HG03175 (cell line): ENCODE measurements around the gene KBTBD7.
A peak's percentile ranks its signal among the peaks of the same experiment; 100 is the strongest.

Experiments
- ATAC-seq: cut with Tn5 transposase; IDR thresholded peaks from one replicate; pipeline ENCODE4 v1.9.1; 2021; ENCODE audit warnings: mild to moderate bottlenecking, moderate library complexity; ENCODE audit not compliant: unreplicated experiment

KBTBD7 gene, protein sequence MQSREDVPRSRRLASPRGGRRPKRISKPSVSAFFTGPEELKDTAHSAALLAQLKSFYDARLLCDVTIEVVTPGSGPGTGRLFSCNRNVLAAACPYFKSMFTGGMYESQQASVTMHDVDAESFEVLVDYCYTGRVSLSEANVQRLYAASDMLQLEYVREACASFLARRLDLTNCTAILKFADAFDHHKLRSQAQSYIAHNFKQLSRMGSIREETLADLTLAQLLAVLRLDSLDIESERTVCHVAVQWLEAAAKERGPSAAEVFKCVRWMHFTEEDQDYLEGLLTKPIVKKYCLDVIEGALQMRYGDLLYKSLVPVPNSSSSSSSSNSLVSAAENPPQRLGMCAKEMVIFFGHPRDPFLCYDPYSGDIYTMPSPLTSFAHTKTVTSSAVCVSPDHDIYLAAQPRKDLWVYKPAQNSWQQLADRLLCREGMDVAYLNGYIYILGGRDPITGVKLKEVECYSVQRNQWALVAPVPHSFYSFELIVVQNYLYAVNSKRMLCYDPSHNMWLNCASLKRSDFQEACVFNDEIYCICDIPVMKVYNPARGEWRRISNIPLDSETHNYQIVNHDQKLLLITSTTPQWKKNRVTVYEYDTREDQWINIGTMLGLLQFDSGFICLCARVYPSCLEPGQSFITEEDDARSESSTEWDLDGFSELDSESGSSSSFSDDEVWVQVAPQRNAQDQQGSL

DNA sequence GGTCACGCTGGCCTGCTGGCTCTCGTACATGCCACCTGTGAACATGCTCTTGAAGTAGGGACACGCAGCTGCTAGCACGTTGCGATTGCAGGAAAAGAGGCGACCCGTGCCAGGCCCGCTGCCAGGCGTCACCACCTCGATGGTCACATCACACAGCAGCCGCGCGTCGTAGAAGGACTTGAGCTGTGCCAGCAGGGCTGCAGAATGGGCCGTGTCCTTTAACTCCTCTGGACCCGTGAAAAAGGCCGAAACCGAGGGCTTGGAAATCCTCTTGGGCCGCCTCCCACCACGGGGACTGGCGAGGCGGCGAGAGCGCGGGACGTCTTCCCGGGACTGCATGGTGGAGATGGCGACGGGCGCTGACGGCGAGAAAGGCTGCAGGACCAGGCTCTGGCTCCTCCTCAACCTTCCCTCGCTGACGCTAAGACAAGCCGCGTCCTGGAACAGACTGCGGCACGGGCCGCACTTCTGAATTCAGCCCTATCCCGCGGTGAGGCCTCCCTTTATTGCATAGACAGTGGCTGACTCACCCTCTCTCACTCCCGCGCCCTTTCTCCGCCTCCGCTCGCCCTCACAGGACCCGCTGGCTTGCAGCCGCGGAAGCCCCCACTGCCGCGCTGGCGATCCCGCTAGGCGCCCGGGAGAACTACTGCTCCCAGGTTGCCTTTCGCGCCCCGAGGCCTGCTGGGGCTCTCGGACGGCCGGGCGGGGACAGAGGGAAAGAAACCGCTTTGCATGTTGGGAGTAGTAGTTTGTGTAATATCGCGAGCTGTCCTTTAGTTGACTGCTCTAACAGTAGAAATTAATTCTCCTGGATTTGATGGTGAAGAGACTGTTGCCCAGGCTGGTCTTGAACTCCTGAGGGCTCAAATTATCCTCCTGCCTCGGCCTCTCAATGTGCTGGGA, at the start of gene KBTBD7:
Gene KBTBD7 (minus strand): TSS at position 651 of the 906 bp plus-strand sequence. CDS start 312 bp downstream, at position 339.
- peak; percentile 98 for ATAC-seq

DNA sequence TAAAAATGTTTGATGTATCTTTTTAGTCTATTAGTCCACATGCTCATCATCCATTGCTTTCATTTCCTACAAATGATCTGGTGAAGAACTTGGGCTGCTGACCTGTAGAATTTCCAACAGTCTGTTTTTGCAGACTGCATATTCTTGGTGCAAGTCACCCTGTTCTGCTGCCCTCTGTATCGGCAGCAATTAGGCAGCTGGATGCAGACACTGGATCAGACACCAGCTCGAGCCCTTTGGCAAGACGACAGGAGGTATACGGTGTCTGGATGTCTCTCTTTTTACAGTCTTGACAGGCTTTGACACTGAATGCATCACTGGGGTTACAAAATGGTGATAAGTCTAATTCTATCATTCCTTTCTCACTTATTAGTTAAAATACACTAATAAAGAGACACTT, 47.3 kb upstream of the KBTBD7 start:
- ATAC-seq: no peak

DNA sequence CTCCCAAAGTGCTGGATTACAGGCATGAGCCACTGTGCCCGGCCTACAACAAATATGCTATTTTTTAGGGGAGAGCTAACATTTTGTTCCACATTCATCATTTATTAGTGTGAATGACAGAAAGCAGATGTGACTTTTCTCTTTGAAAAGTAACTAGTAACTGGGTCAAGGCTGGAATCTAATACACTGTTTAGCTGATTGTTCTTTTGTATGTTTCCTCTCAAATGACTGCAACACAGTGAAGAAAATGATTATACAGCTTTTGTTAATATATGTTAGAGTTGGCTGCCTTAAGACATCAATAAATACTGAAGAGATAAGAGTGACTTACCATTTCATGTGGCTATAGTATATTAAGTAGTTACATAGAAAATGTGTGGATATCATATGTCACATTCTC, 42.0 kb upstream of the KBTBD7 start:
- ATAC-seq: no peak

DNA sequence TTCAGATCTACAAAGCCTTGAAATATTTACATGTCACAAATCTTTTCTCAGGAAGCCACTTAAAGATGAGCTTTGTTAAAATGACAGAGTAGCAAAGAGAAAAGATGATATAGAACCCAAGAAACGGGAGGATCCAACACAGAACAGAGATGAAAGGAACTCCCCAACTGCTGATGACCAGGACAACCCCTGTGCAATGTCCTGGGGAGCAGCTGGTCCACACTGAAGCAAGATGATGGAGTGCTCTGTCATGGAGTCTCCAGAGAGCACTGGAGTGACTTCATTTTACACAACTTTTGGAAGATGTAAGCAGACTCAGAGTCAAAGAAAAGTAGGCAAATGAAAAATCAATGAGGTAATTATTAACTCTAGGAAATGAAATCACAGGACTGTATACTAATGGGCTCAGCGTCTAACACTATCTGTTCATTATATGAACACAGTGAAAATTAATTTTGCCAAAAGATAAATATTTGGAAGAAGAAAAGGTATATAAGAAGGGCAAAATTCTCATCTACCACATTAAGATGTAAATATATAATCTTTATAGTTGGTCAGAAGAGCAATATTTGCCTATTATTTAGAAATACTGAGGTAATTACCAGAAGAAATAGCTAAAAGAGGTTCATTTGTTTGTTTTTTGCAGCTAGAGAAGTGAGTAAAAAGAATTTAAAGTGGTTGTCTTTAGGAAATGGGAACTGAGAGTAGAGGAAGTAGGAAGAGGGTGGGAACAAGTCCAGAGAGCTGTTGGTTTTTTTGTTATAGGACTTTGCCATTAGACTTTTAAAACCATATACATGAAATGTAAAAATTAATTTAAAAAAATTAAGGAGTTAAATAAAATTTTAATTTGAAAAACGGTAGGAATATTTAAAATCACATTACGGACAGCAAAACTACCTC, 38.5 kb upstream of the KBTBD7 start:
- no peak for ATAC-seq

DNA sequence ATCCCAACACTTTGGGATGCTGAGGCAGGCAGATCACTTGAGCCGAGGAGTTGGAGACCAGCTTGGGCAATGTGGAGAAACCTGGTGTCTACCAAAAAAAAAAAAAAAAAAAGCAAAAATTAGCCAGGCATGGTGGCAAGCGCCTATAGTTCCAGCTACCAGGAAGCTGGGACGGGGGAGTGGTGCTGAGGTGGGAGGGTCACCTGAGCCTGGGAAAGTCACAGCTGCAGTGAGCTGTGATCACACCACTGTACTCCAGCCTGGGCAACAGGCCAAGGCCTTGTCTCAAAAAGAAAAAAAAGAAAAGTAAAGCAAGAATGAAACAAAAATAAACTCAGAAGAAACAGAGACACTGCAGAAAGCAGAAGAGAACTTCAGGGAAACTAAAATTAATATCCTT, 37.4 kb upstream of the KBTBD7 start:
- no peak for ATAC-seq

DNA sequence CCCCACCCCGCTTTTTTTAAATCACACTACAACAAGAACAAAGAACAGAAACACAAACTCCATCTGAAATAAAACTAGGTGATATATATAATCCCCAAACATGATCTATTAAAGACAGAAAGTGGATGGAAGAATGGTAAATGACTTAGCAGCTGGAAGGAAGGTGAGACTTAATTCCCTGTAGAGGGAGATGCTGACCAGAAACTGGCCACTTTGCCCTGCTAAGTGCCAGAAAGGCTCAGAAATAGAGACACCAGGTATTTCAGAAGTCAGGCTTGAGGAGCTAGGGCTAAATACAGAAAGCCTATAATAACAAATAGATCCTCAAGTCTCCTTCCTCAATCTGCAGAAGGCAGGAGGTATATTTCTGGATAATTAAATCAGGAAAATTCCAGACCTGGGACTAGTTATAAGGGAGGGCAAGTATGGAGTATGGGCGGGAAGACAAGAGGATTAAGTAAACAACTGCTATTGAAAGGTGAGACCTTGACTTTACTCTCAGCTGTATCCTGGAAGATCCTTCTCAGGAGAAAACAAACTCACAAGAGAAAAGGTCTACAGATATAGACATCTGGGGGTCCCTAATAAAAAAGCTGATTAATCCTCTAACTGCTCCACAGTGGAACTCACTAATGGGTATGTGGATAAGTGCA, 36.8 kb upstream of the KBTBD7 start:
- ATAC-seq: no peak

DNA sequence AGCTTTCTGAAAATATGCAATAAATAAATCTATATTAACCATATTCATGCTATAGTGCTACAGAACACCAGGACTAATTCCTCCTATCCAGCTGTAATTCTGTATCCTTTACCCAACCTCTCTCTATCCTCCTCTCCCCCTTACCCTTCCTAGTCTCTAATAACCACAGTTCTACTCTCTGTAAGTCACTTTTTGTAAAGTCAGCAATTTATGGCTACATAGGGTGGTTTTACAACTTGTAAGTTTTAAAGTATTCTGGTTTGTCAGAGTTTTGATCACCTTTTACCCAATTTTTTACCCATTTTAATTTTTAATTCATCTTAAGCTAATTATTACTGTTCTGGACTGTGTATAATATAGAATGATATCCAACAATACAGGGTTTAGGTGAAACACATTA, 35.0 kb upstream of the KBTBD7 start:
- ATAC-seq: no peak

DNA sequence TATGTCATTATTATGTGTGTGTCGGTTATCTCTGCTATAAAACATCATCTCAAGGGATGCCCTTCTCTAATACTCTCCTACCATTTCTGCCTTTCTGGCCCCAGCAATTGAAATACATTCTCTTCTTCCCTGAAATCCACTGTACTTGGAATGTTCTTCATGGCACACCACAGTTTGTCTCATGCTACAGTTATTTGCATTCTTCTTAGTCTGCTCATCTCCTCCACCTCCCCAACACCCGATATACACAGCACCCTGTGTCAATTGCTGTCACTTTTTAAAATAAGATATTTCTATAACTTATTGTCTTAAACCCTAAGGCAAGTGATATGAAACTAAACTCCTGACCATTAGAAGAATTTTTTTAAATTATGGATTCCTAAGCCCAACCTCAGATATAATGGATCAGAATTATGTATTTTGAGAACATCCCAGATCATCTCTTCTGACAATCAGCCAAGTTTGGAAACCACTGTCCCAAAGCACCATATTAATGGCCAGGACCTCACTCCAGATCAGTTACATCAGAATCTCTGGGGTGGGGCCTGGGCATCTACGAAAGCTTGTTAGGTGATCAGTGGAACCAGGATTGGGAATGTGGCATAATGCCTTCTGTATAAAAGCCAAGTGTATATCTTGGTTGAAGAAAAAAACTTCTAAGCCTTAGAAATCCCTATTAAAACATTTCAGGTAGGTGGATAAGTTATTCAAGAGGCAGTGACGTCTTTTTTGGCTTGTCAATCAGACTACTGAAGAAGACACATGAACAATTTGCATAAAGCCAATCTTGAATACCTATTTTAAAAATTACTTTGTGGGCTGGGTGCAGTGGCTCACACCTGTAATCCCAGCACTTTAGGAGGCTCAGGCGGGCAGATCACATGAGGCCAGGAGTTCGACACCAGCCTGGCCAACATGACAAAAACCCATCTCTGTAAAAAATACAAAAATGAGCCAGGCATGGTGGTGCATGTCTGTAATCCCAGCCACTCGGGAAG, 30.0 kb upstream of the KBTBD7 start:
- ATAC-seq: no peak

DNA sequence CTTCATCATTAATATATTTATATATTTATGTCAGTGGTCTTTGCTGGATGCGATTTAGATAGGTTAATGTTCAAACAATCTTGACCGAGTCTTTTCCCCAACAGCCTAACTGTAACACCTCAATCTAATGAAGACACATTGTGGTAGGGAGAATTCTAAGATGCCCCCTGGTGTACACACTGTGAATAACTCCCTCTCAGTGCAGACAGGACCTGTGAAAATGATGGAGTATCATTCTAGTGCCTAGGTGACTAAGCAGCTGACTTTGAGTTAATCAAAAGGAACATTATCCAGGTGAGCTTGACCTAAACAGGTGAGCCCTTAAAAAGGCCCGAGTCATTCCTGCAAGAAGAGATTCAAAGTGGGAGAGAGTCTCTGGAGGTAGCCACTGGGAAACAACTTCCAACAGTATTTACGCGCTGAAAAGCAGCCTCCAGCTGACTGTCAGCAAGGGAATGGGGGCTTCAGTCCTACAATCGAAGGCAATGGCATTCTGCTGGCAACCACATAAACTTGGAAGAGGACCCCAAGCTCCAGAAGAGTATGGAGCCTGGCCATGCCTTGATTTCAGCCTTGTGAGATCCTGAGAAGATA, 28.0 kb upstream of the KBTBD7 start:
- peak; percentile 88 for ATAC-seq

DNA sequence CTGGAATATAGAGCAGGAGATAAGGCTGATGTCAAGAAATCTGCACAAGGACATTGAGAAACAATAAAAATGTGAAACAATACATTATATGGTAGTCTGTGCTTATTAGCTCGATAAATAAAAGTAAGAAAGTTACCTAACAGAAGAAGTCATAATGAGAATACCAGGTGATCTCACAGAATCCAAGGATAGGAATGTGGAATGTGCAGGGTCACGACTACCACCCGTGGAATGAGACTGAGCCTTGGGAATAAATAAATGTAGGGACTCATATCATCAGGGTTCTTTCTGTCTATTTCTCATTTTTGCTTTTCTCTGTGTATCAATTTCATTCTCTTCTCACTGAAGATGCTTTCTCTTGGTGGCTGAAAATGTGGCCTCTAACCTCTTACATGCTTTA, 26.0 kb upstream of the KBTBD7 start:
- ATAC-seq: no peak

DNA sequence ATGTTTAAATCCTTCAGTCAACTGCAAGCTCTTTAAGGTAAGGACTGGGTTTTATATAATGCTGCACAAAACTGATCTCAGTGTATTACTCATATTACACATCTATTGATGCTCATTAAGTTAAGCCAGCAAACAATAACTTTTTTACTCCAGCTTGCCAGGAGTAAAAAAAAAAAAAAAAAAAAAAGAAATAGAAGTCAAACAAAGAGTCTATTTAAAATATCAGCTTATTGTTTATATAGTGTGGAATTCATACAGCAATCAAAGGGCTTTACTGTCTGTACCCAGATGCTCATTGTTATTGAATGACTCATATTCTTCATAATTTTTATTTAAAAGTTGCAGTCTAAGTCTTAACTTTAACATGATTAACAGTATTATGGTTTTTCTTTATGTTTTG, 21.8 kb upstream of the KBTBD7 start:
- no peak for ATAC-seq

DNA sequence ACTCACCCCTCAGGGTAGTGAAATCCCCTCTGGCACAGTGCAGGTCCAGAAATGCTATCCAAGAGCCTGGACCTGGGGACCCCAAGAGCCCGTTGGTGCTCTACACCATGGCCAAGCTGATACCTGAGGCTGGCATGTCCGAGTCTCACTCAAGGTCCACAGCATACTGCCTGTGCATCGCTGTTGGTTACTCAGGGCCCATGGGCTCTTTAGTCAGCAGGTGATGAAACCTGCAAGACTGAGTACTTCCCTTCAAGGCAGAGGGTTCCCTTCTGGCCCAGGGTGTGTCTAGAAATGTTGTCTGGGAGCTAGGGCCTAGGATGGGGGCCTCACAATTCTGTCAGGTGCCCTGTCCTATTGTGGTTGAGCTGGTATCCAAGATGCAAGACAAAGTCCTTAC, 19.6 kb upstream of the KBTBD7 start:
- no peak for ATAC-seq

DNA sequence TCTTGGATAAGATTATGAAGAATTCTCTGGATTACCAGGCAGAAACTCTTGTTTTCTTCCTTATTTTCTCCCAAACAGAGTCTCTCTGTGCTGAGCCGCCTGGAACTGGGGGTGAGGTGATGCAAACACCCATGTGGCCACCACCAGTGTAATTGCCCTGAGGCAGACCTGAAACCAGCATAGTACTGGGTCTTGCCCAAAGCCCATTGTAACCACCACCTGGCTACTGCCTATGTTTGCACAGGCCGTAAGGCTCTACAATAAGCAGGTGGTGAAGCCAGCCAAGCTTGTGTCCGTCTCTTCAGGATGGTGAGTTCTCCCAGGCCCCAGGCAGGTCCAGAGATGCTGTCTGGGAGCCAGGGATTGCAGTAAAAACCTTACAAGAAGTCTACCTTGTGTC, 18.9 kb upstream of the KBTBD7 start:
- ATAC-seq: no peak

DNA sequence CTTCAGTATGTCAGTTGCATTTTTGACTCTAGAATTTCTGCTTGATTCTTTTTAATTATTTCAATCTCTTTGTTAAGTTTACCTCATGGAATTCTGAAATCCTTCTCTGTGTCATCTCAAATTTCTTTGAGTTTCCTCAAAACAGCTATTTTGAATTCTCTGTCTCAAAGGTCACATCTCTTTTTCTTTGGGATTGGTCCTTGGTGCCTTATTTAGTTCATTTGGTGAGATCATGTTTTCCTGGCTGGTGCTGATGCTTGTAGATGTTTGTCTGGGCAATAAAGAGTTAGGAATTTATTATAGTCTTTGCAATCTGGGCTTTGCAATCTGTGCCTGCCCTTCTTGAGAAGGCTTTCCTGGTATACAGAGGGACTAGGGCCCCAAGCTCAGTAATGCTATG, 18.5 kb upstream of the KBTBD7 start:
- ATAC-seq: no peak

DNA sequence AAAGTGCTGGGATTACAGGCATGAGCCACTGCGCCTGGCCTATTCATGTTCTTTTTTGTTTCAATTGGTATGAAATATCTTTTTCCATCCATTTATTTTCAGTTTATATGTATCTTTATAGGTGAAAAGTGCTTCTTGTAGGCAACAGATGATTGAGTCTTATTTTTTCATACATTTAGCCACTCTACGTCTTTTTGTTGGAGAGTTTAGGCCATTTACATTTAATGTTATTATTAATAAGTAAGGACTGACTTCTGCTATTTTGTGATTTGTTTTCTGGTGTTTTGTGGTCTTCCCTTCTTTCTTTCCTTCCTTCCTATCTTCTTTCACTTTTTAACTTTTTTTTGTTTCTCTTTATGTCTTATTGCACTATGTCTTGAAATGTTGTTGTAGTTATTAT, 16.7 kb upstream of the KBTBD7 start:
- ATAC-seq: no peak

DNA sequence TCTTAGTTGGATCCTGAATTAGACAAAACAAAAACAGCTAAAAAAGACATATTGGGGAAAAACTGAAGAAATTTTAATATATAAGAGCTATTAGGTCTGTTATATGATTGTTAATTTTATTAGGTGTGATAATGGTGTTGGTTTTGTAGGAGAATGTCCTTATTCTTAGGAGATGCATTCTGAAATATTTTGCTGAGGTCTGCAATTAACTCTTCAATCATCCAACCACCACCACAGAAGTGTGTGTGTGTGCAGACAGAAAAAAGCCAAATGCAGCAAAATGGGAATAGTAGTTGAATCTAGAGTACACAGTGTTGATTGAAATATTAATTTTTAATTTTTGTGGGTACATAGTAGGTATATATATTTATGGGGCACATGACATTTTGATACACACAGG, 12.1 kb upstream of the KBTBD7 start:
- ATAC-seq: no peak

DNA sequence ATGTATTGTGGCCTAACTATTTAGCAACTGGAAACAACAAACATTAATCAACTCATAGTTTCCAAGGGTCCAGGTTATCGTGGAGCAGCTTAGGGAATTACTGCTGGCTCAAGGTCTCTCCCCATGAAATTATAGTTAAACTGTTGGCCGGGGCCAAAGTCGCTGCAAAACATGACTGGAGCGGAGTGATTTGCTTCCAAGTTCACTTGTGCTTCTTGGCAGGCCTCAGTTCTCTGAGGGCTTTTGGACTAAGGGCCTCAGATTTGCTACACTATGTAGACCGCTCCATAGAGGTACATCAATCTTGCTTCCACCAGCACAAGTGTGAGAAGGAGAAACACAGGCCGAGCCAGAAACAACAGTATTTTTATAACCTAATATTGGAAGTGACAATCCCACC, 9.4 kb upstream of the KBTBD7 start:
- no peak for ATAC-seq

DNA sequence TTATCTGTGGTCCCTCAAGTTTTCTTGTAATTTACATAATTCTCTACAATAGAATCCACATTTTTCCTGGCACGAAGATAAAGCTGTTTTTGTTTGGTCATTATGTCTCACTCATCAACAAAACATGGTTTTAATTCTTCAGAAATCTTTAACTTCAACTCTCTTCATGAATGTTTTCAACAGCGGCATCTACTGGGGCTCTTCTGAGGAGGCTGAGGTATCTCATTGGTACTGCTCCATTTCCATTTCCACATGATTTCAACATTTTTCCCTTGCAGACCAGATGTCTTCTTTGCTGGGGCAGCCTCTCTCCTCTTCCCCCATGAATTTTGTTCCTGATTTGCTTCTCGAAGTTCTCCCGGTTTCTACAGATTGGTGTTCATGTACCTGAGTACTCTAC, 5.8 kb upstream of the KBTBD7 start:
- no peak for ATAC-seq
